HG02884 (cell line): ENCODE results near the gene RPAP2.

Source experiments
- ATAC-seq: cut with Tn5 transposase; IDR thresholded peaks from one replicate; pipeline ENCODE4 v1.9.1; 2021; ENCODE audit warnings: mild to moderate bottlenecking, moderate library complexity; ENCODE audit not compliant: unreplicated experiment

Gene RPAP2

GRCh38 chr1:92445865-92446264 lies 147.0 kb downstream of the RPAP2 start:
- ATAC-seq, result no peak

- ATAC-seq, result no peak
Measured at GRCh38 chr1:92446546-92446945, 147.7 kb downstream of the RPAP2 start.

- no peak for ATAC-seq
Measured at GRCh38 chr1:92447033-92447681, 148.3 kb downstream of the RPAP2 start.

GRCh38 chr1:92447976-92448375 lies 149.1 kb downstream of the RPAP2 start:
- no peak for ATAC-seq
